Activated T-helper 9 cell treated with anti-CD3 and anti-CD28 coated beads, Interleukin-2, amount 50 U/mL, for 16 hours (primary cell): ENCODE measurements around the gene CKAP2L.

Experiments used
- DNase-seq: peaks from one replicate; pipeline ENCODE4 v3.0.0-alpha.2; 2020; ENCODE audit warnings: low read depth

CKAP2L gene

DNA sequence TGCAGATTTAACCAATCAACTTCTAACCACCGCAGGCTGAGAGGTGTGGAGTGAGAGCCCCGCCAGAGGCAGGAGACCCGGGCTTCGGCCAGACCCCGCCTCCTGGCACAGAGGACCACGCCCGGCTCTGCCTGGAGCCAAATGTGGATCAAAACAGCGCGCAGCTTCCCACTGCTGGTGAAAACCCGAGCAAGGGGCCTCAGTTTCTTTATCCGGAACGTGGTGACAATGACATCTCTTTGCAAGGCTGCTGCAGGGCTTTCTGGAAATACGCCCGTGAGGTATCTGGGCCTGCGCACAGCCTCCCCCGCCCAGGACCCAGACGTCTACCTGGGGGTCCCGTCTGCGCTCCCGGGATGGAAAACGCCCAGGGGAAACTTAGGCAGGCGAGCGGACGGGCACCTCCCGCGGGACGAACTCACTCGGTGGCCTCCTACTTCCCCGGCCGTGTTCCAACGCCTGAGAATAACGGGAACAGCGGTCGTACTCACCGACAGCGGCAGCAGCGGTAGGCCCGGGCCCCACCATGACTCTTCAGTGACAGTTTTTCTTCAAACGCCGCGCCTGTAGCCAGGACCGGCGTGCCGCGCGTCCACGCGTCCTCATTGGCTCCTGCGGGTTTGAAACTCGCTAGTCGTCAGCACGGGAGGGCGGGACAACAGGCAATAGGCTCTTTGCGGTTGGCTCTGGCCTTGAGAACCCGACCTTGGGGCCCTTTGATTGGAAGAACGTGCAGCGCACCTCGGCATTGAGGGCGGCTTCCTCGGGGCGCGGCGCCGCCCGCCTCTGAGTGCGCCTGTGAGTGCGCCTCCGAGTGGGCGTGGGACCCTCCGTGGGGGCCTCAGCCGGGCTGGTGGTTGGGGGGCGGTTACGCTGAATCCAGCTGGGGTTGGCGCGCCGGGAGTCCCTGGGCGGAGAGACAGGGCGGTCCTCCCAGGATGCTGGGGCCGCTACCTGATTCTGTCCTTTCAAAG, at the start of gene CKAP2L:
TSS of gene CKAP2L (minus strand) at position 539 of the 974 bp plus-strand sequence. CDS start at position 528, 11 bp downstream.
- DNase-seq = peak; percentile 93

- DNase-seq = no peak
These were observed 49.0 kb upstream of the CKAP2L start for GRCh38 chr2:112813280-112813966.

DNA sequence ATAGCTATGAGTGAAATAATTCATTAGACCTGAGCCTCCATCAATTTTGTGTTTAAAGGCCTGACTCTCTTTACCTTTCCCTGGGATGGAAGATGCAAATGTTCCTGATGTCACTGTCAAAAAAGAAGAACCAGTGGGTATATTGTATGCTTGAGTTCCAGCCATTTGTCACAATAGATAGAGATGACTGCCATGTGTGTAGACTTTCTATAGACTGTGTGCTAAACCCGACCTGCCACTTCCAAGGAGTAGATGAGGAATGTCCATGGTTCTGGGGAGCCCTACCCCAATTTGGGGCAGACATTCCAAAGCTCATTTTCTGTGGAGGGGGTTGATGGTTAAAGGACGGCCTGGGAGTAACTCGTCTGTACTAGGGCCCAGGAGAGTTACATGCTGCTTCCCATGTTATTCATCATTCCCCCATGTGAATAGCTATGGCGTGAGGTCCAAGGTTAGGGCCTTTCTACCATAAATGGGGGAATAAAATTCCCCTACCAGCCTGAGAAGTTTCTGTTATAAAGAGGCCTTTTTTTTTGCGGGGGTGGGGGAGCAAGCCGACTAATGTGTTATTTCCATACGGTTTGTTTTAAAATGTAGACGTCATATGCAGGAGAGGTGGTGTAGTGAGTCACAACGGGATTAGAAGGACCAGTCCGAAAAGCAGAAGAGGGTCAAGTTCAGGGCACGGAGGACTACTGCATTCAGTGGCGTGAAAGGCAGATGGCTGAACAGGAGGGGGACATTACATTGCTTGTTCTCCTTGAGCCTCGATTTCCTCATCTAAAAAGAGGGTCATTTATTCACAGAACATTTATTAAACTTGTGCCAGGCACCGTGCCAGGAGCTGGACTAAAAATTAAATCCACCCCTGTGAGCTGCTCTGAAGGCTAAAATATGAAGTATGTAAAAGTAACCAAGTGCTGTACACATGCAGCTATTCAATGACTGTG, 48.2 kb upstream of the CKAP2L start:
- no peak for DNase-seq

GRCh38 chr2:112811841-112812306, 47.5 kb upstream of the CKAP2L start:
- peak; percentile 8 for DNase-seq

- no peak for DNase-seq
These were observed 46.9 kb upstream of the CKAP2L start for GRCh38 chr2:112811276-112811831.

DNA sequence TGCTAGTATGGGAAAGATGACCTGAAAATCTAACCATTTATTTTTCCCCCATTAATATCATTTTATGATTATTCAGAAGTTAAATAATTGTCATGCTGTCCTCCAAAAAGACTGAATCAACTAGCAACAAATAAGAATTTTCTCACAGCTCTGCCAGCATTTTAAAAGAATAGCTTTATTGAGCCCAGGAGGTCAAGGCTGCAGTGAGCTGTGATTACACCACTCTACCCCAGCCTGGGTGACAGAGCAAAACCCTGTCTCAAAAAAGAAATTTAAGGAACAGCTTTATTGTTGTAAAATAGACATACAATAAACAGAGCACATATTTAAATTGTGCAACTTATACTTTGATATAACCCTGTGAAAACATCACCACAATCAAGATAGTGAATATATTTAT, 44.7 kb upstream of the CKAP2L start:
- no peak for DNase-seq

DNA sequence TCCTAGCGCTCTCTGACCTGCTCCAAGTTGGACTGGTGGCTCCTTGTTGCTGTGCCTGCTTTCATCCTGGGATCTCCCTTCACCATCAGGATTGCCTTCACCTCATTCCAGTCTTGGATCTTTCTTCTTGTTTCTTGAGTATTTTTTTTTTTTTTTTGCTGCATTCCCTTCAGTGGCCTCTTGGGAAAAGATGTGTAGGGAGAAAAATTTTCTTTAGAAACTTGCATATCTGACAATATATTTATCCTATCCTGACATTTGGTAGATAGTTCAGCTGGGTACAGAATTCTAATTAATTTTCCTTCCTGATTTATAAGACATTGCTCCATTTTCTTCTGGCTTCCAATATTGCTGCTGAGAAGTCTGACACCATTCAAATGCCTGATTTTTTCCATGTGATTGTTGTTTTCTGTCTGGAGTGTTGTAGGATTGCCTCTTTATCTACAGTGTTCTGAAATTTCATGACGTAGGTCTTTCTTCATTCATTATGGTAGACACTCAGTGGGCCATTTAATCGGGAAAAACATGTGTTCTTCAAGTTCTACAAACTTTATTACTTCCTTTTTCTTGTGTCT, 42.9 kb upstream of the CKAP2L start:
- no peak for DNase-seq

DNA sequence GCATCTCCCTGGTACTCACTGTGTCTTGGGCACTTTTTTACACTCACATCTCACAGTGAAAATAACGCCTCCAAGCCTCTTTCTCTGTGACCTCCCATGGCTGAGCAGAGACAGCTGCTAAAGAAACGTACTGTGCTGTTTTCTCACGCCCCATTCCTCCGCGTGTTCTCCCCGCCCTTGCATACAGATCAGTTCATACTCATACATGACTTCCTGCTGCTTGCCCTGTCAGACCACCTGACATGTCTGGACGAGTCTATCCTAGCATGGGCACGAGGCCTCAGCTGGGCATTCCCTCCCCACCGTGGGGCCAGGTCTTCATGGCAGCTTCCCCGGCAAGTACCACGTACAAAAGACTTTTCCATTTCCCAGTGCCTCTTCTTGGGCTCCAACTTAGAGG, 41.1 kb upstream of the CKAP2L start:
- no peak for DNase-seq

DNA sequence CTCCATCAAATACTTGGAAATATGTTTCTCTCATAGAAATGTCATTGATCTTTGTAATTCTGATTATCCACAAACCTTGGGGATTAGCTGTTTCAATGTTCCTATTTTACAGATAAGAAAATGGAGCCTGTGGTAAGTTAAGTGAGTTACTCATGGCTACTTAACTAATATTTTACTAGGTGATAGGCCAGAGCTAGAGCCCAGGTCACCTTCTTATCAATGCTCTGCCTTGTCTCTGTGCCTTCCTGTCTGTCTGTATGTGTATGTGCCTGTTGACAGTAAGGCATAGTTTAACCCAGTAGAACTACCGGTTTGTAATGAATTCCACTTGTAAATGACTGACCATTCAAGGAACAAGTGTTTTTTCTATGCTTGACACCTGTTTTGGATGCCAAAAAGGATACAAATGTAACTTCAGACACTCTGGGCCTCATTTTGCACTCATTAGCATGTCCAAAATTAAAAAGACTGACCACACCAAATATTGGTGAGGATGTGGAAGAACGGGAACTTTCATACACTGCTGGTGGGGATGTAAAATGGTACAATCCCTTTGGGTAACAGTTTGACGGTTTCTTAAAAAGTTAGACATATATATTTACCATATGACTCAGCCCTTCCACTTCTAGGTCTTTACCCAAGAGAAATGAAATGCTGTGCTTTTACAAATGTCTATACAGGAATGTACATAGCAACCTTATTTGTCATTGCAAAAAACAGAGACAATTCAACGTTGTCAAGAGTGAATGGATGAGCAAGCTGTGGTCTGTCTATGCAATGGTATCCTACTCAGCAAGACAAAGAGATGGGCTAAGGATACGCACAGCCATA, 39.5 kb upstream of the CKAP2L start:
- DNase-seq = no peak

DNA sequence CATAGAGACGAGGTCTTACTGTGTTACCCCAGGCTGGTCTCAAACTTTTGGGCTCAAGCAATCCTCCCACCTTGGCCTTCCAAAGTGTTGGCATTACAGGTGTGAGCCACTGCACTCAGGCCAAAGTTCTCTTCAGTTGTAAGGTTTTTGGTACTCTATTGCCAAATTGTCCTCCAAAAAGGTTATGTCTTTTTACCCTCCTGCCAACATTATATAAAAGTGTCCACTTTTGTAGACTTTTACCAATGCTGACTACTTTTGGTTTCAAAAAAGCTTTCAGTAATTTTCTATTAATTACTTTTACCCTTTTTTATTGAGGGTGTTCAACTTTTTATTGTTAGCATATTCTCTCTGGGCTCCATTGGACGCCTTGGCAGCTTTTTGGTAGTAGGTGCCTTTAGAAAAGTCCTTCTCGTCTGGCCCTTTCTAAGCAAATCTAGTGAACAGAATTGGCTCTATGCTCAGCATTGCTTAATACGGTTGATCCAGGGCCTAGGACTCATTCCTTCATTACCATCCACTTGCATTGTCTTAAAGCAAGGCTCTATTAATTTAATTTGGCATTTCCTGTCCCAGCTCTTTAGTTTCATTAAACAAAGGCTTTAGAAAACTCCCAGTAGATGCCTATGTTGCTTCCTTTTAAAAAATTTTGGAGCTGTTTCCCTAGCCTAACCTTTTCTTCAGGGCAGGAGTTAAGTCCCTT, 36.6 kb upstream of the CKAP2L start:
- DNase-seq = no peak

DNA sequence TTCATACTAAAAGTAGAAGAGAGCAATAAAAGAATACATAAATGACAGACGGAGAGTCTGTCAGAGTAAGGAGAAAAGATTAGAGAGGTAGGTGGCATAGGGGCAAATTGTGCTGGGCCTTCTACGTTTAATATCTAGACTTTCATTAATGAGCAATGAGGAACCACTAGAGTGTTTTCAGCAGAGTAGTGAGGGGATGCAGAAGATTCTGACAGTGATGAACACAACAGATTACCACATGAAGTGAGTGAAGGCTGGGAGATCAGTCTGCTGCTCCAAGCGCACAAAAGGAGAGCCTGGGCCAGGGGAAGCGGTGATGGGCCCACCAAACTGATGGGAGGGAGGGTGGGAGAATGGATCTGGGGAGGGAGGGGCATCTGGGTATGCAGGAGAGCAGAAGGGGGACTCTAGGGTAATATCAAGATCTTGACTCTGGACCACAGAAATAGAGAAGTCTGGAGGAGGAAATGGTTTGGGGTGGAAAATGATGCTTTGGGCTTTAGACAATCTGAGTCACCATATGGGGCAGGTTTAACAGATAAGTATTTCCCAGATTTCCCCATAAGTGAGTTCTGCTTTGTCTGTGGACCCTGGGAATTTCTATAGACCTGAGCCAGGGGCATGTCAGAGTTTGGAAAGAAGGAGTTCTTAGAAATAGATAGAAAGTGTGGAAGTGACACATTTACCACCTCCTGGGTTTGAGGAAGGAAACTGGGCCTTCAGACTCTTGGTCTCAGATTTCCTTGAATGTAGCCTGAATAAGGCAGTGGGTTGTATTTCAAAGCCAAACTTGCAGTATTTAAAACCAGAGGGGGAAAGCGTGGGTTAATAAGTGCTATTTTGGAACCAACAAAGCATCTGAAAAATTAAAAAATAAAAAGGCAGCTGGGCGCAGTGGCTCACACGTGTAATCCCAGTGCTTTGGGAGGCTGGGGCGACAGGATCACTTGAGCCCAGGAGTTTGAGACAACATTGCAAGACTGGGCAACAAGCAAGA, 34.9 kb upstream of the CKAP2L start:
- DNase-seq = no peak

GRCh38 chr2:112796486-112796885, 32.1 kb upstream of the CKAP2L start:
- DNase-seq = no peak

DNA sequence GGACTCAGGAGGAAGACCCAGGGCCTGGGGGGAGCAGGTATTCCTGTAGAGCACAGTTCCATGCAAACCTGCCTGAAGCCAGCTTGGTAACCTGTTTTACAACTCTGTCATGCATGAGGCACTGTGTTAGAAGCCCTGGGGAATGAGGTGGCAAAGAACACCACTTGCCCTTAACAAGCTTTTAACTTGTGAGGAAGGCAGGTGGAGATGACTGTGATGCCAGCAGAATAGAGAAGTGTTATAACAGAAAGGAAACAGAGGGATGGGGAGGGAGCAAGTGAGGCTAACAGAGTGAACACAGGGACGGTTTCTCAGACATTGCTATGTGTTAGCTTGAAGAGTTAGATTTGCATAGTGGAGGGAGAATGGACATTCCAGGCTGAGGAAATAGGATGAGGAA, 31.4 kb upstream of the CKAP2L start:
- no peak for DNase-seq

DNA sequence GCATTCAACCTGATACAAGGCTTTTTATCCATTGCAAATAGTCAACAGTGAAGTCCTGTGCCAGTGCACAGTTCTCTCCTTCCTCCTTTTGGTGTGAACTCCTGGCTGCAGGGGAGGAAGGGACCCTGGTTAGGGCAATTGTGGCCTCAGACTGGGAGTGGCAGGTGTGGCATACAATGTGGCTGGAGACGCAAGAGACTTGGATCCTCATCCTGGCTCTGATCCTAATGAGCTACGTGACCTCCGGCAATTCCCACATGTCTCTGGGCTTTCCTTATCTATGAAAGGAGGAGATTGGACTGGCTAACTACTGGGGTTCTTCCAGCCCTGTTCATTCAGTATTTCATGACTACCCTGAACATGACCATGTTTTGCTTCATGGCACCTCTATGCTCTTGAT, 30.4 kb upstream of the CKAP2L start:
- DNase-seq = no peak

- no peak for DNase-seq
These were observed 29.8 kb upstream of the CKAP2L start for GRCh38 chr2:112794131-112794733.

- DNase-seq = no peak
These were observed 29.1 kb upstream of the CKAP2L start for GRCh38 chr2:112793449-112793978.

DNA sequence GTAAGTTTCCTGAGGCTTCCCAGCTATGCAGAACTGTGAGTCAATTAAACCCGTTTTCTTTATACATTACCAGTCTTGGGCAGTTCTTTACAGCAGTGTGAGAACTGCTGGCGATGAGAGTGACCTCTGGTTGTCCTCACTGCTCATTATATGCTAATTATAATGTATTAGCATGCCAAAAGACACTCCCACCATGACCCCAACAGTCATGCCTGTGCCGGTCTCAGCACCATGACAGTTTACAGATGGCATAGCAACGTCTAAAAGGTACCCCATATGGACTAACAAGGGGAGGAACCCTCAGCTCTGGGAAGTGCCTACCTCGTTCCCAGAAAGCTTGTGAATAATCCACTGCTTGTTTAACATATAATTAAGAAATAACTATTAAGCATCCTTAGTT, 28.0 kb upstream of the CKAP2L start:
- no peak for DNase-seq
